ENCODE data around the gene BHLHE23. TPM values are rescaled to one million over a fixed set of nuclear protein-coding genes. Genes with fewer than 3 reads are reported as not detected.
"Not testable (repeated sequence)": the region's sequence is repeated elsewhere in the genome, so short reads cannot be mapped to it uniquely, and the experiment has no call there.

Gene BHLHE23
- total RNA-seq, 2 donors from 2014 or later: not detected

GRCh38 chr20:62962891-62963613, 43.7 kb downstream of the BHLHE23 start:
- Histone ChIP-seq H3K27ac (no peak overlapping the region), H3K27me3 (replicated peaks; ENCODE audit: insufficient read depth) (no peaks in the 10 kb centered on the region), H3K36me3 (no peaks in the 10 kb centered on the region), H3K4me1 (ENCODE audit: control insufficient read depth in 1 of 2, low read depth in 2 of 2) (no peaks in the 10 kb centered on the region), H3K4me3 (no peak overlapping the region), H3K9me3 (no peaks in the 10 kb centered on the region)
- ATAC-seq (ENCODE audit: insufficient number of reproducible peaks, low FRiP score, low read depth) (no peak), DNase-seq (ENCODE audit: low spot score) (no peak)
- TF ChIP-seq, protein P1, sequence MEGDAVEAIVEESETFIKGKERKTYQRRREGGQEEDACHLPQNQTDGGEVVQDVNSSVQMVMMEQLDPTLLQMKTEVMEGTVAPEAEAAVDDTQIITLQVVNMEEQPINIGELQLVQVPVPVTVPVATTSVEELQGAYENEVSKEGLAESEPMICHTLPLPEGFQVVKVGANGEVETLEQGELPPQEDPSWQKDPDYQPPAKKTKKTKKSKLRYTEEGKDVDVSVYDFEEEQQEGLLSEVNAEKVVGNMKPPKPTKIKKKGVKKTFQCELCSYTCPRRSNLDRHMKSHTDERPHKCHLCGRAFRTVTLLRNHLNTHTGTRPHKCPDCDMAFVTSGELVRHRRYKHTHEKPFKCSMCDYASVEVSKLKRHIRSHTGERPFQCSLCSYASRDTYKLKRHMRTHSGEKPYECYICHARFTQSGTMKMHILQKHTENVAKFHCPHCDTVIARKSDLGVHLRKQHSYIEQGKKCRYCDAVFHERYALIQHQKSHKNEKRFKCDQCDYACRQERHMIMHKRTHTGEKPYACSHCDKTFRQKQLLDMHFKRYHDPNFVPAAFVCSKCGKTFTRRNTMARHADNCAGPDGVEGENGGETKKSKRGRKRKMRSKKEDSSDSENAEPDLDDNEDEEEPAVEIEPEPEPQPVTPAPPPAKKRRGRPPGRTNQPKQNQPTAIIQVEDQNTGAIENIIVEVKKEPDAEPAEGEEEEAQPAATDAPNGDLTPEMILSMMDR (IDR thresholded peaks at IDR 0.05): no peak

- Histone ChIP-seq H3K27me3 (replicated peaks; ENCODE audit: insufficient read depth) (no peaks in the 10 kb centered on the region), H3K36me3 (no peaks in the 10 kb centered on the region), H3K4me3 (no peak overlapping the region), H3K4me1 (ENCODE audit: control insufficient read depth in 1 of 2, low read depth in 2 of 2) (no peaks in the 10 kb centered on the region), H3K27ac (no peak overlapping the region), H3K9me3 (no peaks in the 10 kb centered on the region)
- DNase-seq (ENCODE audit: low spot score) (no peak), ATAC-seq (ENCODE audit: insufficient number of reproducible peaks, low FRiP score, low read depth) (no peak)
- TF ChIP-seq, protein P1 (IDR thresholded peaks at IDR 0.05): no peak
Observed at GRCh38 chr20:62962221-62962879, 44.4 kb downstream of the BHLHE23 start.

DNA sequence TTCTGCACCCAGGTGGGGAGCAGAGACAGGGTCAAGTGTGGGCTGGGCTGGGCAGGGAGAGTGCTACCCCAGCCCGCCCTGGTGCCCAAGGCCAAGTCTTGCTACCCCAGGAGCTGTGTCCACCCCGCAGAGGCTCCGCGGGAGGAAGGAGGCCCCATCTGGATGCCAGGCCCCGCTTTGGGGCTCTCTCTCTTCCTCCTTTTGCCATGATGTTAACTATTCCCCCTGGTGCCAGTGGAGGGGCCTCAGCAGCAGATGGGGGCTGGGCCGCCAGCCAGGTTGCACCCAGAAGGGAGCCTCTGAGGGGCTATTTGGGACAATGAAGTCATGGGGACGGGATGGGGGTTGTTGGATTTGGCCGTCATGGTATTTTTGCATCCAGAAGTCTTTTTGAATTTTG, 45.0 kb downstream of the BHLHE23 start:
- TF ChIP-seq, protein P1 (IDR thresholded peaks at IDR 0.05): no peak
- no peak overlapping the region for H3K4me3 ChIP-seq
- no peak for DNase-seq (ENCODE audit: low spot score)
- no peaks in the 10 kb centered on the region for H3K4me1 ChIP-seq (ENCODE audit: control insufficient read depth in 1 of 2, low read depth in 2 of 2)
- no peaks in the 10 kb centered on the region for H3K27me3 ChIP-seq (replicated peaks; ENCODE audit: insufficient read depth)
- no peak for ATAC-seq (ENCODE audit: insufficient number of reproducible peaks, low FRiP score, low read depth)
- H3K27ac ChIP-seq: no peak overlapping the region
- no peaks in the 10 kb centered on the region for H3K36me3 ChIP-seq
- H3K9me3 ChIP-seq: no peaks in the 10 kb centered on the region

DNA sequence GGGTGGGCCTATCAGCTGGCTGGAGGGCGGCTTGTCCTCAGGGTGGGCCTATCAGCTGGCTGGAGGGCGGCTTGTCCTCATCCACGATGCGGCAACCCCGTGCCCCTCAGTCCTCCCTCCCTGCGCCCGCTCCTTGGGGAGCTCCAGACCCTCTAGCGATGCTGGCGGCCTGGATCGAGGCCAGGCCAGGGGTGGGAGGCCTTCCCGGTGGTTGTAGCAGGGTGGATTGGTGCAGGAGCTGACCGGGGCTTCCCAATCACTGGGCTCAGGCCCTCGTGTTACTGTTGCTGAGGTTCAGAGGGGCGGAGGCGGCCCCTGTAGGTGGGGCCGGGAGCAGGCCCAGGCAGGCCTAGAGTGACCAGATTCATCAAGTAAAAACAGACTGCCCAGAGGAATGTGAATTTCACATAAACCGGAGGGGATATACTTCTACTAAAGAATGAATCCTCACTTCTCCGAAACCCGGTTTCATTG, 45.4 kb downstream of the BHLHE23 start:
- H3K27ac ChIP-seq: no peak overlapping the region
- no peak for ATAC-seq (ENCODE audit: insufficient number of reproducible peaks, low FRiP score, low read depth)

DNA sequence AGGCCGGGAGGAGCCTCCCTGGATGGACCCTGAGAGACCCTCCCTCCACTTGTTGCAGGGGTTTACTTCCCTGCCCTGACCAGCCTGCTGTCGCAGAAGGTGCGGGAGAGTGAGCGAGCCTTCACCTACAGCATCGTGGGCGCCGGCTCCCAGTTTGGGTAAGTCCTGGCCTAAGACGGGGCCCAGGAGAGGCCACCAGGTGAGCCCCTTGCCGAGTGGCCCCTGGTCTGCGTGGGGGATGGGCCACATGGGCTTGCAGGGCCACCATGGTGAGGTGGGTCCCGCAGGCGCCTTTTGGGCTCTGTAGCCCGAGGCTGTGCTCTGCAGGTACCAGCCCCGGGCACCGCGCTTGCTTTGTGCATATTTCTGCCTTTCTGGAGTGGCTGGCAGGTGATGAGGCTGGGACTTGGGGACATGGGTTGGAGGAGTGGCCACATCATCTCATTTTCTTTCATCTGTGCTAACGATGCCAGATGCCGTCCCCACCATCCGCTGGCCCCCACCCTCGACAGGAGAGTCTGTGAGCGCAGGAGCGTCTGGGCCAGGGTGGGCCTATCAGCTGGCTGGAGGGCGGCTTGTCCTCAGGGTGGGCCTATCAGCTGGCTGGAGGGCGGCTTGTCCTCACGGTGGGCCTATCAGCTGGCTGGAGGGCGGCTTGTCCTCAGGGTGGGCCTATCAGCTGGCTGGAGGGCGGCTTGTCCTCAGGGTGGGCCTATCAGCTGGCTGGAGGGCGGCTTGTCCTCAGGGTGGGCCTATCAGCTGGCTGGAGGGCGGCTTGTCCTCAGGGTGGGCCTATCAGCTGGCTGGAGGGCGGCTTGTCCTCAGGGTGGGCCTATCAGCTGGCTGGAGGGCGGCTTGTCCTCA, 46.1 kb downstream of the BHLHE23 start:
- H3K4me1 ChIP-seq (ENCODE audit: control insufficient read depth in 1 of 2, low read depth in 2 of 2); H3K36me3 ChIP-seq; DNase-seq (ENCODE audit: low spot score); H3K9me3 ChIP-seq; H3K27ac ChIP-seq; H3K4me3 ChIP-seq; H3K27me3 ChIP-seq (replicated peaks; ENCODE audit: insufficient read depth); ATAC-seq (ENCODE audit: insufficient number of reproducible peaks, low FRiP score, low read depth): not testable (repeated sequence)

More for the DNA sequence above, 45.4 kb downstream of the BHLHE23 start:
- no peak for DNase-seq (ENCODE audit: low spot score)
- TF ChIP-seq, protein P1 (IDR thresholded peaks at IDR 0.05): no peak
- Histone ChIP-seq H3K4me1 (ENCODE audit: control insufficient read depth in 1 of 2, low read depth in 2 of 2) (no peaks in the 10 kb centered on the region), H3K27me3 (replicated peaks; ENCODE audit: insufficient read depth) (no peaks in the 10 kb centered on the region), H3K36me3 (no peaks in the 10 kb centered on the region), H3K4me3 (no peak overlapping the region), H3K9me3 (no peaks in the 10 kb centered on the region)

Data from thoracic aorta (tissue), 2 donors.